Measurements from ENCODE around the gene GLOD4. TPM values are rescaled to one million over a fixed set of nuclear protein-coding genes. Genes with fewer than 3 reads are reported as not detected.

The GLOD4 gene, protein sequence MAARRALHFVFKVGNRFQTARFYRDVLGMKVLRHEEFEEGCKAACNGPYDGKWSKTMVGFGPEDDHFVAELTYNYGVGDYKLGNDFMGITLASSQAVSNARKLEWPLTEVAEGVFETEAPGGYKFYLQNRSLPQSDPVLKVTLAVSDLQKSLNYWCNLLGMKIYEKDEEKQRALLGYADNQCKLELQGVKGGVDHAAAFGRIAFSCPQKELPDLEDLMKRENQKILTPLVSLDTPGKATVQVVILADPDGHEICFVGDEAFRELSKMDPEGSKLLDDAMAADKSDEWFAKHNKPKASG
- total RNA-seq = 79.6 and 115 TPM in 2 replicates

DNA sequence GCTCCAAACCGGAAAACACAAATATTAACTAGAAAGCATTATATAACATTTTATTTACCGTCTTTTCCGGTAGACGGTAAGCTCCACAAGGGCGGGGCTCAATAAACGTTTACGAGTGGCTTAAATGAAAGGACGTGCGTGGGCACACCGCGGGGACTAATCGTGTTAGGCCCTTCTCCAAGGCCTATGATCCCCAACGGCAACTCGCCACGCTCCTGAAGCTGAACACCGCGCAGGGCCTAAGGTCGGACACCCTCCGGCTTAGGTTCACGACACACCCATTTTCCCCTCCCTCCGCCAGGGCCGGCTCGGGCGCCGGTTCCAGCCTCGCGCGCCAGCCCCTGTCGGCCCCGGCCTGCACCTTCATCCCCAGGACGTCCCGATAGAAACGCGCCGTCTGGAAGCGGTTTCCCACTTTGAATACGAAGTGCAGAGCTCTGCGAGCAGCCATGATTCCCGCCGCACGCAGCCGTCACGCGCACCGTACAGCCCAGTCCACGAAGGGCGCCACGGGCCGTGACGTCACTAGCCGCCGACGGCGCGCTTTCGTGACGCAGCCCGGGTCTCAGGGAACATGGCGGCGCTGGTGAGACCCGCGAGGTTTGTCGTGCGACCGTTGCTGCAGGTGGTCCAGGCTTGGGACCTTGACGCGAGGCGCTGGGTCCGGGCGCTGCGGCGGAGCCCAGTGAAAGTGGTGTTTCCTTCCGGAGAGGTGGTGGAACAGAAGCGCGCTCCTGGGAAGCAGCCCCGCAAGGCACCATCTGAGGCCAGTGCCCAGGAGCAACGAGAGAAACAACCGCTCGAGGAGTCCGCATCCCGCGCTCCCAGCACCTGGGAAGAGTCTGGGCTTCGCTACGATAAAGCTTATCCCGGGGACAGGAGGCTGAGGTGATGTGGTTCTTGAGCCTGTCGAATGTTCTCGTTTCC lies at the start of gene GLOD4, which contains the start of gene MRM3:
TSS of gene GLOD4 (minus strand) at position 476 of the 927 bp plus-strand sequence. CDS start at position 451, 25 bp downstream.
TSS of gene MRM3 (plus strand) at position 549 of the 927 bp plus-strand sequence. CDS start at position 575, 26 bp downstream.

DNA sequence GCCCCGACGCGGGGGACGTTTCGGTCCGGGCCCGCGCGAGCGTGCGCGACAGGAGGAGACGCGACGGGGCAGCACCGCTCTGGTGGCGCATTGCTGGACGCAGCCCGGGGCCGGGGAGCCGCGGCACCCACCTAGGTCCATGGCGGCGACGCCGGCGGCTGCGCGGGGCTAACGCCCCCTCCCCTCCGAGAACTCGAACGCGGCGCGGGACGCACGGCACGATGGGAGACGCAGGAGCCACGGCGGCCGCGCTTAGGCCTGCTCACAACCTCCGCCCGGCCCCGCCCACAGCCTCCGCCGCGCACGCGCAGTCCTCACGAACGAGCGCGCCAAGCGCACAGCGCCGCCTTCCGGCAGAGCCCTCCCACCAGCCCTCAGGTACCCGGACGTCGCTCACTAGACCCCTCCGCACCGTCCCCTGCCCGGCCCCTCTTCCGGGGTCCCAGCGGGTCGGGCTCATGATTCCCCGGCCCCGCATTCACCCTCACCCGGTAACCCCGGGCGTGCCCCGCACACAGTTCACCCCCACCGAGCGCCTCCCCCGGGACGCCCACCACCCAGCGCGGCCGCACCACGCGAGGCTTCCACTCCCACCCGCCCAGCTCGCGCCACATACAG lies 30.0 kb downstream of the GLOD4 start, which contains the start of gene GEMIN4:
TSS of gene GEMIN4 (minus strand) at position 263 of the 618 bp plus-strand sequence. CDS start at position 141, 122 bp downstream.

DNA sequence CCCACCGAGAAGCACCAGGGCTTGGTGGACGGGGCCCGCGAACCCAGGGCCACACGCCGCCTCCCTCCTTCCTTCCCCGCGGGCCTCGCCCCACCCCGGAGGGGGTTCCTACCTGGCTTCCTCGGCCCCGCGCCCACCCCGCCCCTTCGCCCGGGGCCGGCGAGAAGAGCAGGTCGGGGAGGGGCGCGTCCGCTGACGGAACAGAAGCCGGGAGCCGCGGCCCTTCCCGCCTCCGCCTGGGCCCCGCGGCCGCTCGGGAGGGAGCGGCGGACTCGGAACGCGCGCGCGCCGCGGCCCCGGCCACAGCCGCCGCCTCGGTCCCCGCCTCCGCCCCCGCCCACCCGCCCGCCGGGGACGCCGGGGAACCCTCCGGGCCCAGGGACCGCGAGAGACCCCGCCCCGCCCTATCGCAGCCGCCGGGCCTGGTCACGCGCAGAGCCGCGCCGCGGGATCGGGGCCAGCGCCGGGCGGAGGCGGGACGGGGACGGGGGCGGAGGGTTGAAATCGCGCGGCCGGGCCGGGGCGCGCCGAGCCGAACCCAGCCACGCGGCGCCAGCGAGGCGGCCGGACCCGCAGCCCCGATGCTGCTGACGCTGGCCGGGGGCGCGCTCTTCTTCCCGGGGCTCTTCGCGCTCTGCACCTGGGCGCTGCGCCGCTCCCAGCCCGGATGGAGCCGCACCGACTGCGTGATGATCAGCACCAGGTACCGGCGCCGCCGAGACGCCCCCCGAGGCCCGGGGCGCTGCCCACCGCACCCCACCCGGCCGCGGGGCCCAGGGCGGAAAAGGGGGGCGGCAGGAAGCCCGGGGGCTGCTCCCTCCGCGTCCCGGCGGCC lies 49.8 kb downstream of the GLOD4 start, which contains the start of gene TLCD3A:
TSS of gene TLCD3A (plus strand) at position 530 of the 835 bp plus-strand sequence. CDS start at position 582, 52 bp downstream.

Other genes starting within 250 kb of the GLOD4 start
- 10.9 and 35.7 TPM in 2 replicates for gene VPS53, start 67.4 kb downstream of the GLOD4 start, total RNA-seq
- 23.9 and 49.3 TPM in 2 replicates for gene TLCD3A, start 49.7 kb downstream of the GLOD4 start, total RNA-seq
- 17.8 and 23.9 TPM in 2 replicates for gene GEMIN4, start 30.0 kb downstream of the GLOD4 start, total RNA-seq
- gene MRM3, start 73 bp upstream of the GLOD4 start, total RNA-seq = 13.2 and 23.2 TPM in 2 replicates
- 69.7 and 82.2 TPM in 2 replicates for gene NXN, start 197.5 kb upstream of the GLOD4 start, total RNA-seq
- gene TIMM22, start 214.8 kb upstream of the GLOD4 start, total RNA-seq = 12.2 and 12.3 TPM in 2 replicates

Measured in nasal cavity respiratory epithelium epithelial cell of viscerocranial mucosa (primary cell).